ENCODE data around the gene ILF2. TPM values are rescaled to one million over a fixed set of nuclear protein-coding genes. Genes with fewer than 3 reads are reported as not detected.
A peak's percentile ranks its signal among the peaks of the same experiment; 100 is the strongest.

Gene ILF2
- total RNA-seq, 1 experiment from 2014 or later: 221 TPM

- POLR2A ChIA-PET: no interaction called here
- TF ChIP-seq SIN3A (IDR thresholded peaks at IDR 0.05; ENCODE audit: borderline replicate concordance, insufficient read depth, low read depth, low read length): no peak
- TF ChIP-seq POLR2AphosphoS5 (IDR thresholded peaks at IDR 0.05; ENCODE audit: low read depth, low read length): peak; percentile 26; the same call in 1 of the 2 replicates
- peaks cover 39% of the 10 kb centered on the region for H3K36me3 ChIP-seq (ENCODE audit: control insufficient read depth, insufficient read depth, low read length)
- H3K27me3 ChIP-seq (ENCODE audit: control insufficient read depth, insufficient read depth, low read length): no peaks in the 10 kb centered on the region
- ATAC-seq: no peak
- CTCF ChIA-PET: no interaction called here
- peak overlapping the region; percentile 49; the same call in 1 of the 2 replicates for H3K27ac ChIP-seq (ENCODE audit: low read length)
- no peaks in the 10 kb centered on the region for H3K9me3 ChIP-seq (ENCODE audit: control insufficient read depth, insufficient read depth, low read depth, low read length)
- no peak overlapping the region for H3K4me3 ChIP-seq (ENCODE audit: low read depth in 2 of 2, low read length in 2 of 2)
- peaks cover 11% of the 10 kb centered on the region; the same call in 1 of the 2 replicates for H3K4me1 ChIP-seq (ENCODE audit: control insufficient read depth, insufficient read depth, low read length)
- BruUV-seq (replicated peaks): TSS peak; percentile 60
- in situ Hi-C loops (cut with HindIII; ENCODE audit: low pct_unique_long_range_greater_than_20kb, low sequenced_read_pairs): no loop called here
- DNase-seq (ENCODE audit: low read depth, low spot score): no peak
- intact Hi-C loops (cut with micrococcal nuclease; ENCODE audit: unreplicated experiment): loop anchor here (5.0 kb wide), 1 partner anchor 154 kb away; no protein-coding TSS in a partner anchor
Observed at GRCh38 chr1:153661111-153661708, 9.6 kb downstream of the ILF2 start.

GRCh38 chr1:153659656-153660055, 11.1 kb downstream of the ILF2 start:
- Histone ChIP-seq H3K27me3 (ENCODE audit: control insufficient read depth, insufficient read depth, low read length) (no peaks in the 10 kb centered on the region), H3K9me3 (ENCODE audit: control insufficient read depth, insufficient read depth, low read depth, low read length) (no peaks in the 10 kb centered on the region), H3K36me3 (ENCODE audit: control insufficient read depth, insufficient read depth, low read length) (peaks cover 28% of the 10 kb centered on the region), H3K4me1 (ENCODE audit: control insufficient read depth, insufficient read depth, low read length) (peaks cover 11% of the 10 kb centered on the region; the same call in 1 of the 2 replicates), H3K27ac (ENCODE audit: low read length) (peak overlapping the region; percentile 88), H3K4me3 (ENCODE audit: low read depth in 2 of 2, low read length in 2 of 2) (peak overlapping the region; percentile 69 to 84)
- TF ChIP-seq REST (IDR thresholded peaks at IDR 0.05; ENCODE audit: insufficient read depth in 1 of 2, low read depth in 2 of 2, low read length in 1 of 2): no peak
- no peak for TF ChIP-seq CTCF (IDR thresholded peaks at IDR 0.05)
- no peak for TF ChIP-seq TCF7L2 (IDR thresholded peaks at IDR 0.05; ENCODE audit: low read depth, low read length)
- no peak for TF ChIP-seq SIN3A (IDR thresholded peaks at IDR 0.05; ENCODE audit: borderline replicate concordance, insufficient read depth, low read depth, low read length)
- TF ChIP-seq POLR2AphosphoS5 (IDR thresholded peaks at IDR 0.05; ENCODE audit: low read depth, low read length): no peak
- DNase-seq (ENCODE audit: low read depth, low spot score): no peak
- BruUV-seq (replicated peaks): TSS peak; percentile 89
- ATAC-seq: no peak
- intact Hi-C loops (cut with micrococcal nuclease; ENCODE audit: unreplicated experiment): loop anchor here (5.0 to 10.0 kb wide), 2 partner anchors 85 to 152 kb away; no protein-coding TSS in a partner anchor
- CTCF ChIA-PET: no interaction called here
- in situ Hi-C loops (cut with HindIII; ENCODE audit: low pct_unique_long_range_greater_than_20kb, low sequenced_read_pairs): no loop called here
- POLR2A ChIA-PET: no interaction called here

- ChIA-PET CTCF (no interaction called here), POLR2A (no interaction called here)
- Histone ChIP-seq H3K4me3 (ENCODE audit: low read depth in 2 of 2, low read length in 2 of 2) (peak overlapping the region; percentile 69 to 84), H3K27ac (ENCODE audit: low read length) (peak overlapping the region; percentile 88), H3K36me3 (ENCODE audit: control insufficient read depth, insufficient read depth, low read length) (peaks cover 23% of the 10 kb centered on the region), H3K9me3 (ENCODE audit: control insufficient read depth, insufficient read depth, low read depth, low read length) (no peaks in the 10 kb centered on the region), H3K4me1 (ENCODE audit: control insufficient read depth, insufficient read depth, low read length) (peaks cover 11% of the 10 kb centered on the region; the same call in 1 of the 2 replicates), H3K27me3 (ENCODE audit: control insufficient read depth, insufficient read depth, low read length) (no peaks in the 10 kb centered on the region)
- peak; percentile 1; the same call in 1 of the 2 replicates for ATAC-seq
- no peak for DNase-seq (ENCODE audit: low read depth, low spot score)
- no peak for TF ChIP-seq CTCF (IDR thresholded peaks at IDR 0.05)
- no peak for TF ChIP-seq REST (IDR thresholded peaks at IDR 0.05; ENCODE audit: insufficient read depth in 1 of 2, low read depth in 2 of 2, low read length in 1 of 2)
- no peak for TF ChIP-seq POLR2AphosphoS5 (IDR thresholded peaks at IDR 0.05; ENCODE audit: low read depth, low read length)
- TF ChIP-seq TCF7L2 (IDR thresholded peaks at IDR 0.05; ENCODE audit: low read depth, low read length): no peak
- TF ChIP-seq SIN3A (IDR thresholded peaks at IDR 0.05; ENCODE audit: borderline replicate concordance, insufficient read depth, low read depth, low read length): no peak
- no TSS peak for BruUV-seq (replicated peaks)
- intact Hi-C loops (cut with micrococcal nuclease; ENCODE audit: unreplicated experiment): loop anchor here (10.0 kb wide), 1 partner anchor 84 kb away; no protein-coding TSS in a partner anchor
- in situ Hi-C loops (cut with HindIII; ENCODE audit: low pct_unique_long_range_greater_than_20kb, low sequenced_read_pairs): no loop called here
Observed at GRCh38 chr1:153659175-153659534, 11.6 kb downstream of the ILF2 start.

Data from Panc1 (cell line).